ENCODE results near the gene HIVEP3.

DNA sequence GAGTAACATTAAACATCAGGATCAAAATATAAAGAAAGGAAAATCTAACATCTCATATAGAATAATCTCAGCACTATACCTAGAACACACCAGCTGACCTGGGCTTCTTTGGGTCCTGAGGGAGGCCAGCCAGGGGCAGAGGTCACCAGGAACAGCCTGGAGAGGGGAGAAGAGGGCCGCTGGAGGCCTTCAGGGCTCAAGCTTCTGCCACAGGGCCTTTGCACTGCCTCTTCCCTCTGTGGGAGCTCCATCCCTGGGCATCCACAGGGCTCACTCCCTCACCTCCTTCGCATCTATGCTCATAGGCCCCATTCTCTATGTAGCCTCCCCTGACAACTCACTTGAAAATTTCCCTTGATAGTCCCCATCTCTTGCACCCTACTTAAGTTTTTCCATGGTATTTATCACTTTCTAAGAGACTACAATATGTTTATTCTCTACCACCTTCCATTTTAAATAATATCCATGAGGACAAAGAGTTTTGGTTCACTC, 73.9 kb downstream of the HIVEP3 start:
- TF ChIP-seq, protein P1, sequence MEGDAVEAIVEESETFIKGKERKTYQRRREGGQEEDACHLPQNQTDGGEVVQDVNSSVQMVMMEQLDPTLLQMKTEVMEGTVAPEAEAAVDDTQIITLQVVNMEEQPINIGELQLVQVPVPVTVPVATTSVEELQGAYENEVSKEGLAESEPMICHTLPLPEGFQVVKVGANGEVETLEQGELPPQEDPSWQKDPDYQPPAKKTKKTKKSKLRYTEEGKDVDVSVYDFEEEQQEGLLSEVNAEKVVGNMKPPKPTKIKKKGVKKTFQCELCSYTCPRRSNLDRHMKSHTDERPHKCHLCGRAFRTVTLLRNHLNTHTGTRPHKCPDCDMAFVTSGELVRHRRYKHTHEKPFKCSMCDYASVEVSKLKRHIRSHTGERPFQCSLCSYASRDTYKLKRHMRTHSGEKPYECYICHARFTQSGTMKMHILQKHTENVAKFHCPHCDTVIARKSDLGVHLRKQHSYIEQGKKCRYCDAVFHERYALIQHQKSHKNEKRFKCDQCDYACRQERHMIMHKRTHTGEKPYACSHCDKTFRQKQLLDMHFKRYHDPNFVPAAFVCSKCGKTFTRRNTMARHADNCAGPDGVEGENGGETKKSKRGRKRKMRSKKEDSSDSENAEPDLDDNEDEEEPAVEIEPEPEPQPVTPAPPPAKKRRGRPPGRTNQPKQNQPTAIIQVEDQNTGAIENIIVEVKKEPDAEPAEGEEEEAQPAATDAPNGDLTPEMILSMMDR (optimal IDR thresholded peaks at IDR 0.05 in 1 of 3, IDR thresholded peaks at IDR 0.05 in 1 of 3, conservative IDR thresholded peaks at IDR 0.05 in 1 of 3; ENCODE audit: extremely low read depth in 1 of 3, insufficient read depth in 2 of 3, low read length in 3 of 3), result no peak
- TF ChIP-seq EZH2 (IDR thresholded peaks at IDR 0.05; ENCODE audit: low read length), result no peak

Data from keratinocyte (primary cell).